PFSK-1 (cell line): Measurements from ENCODE around the gene CLDN6.

Experiments used
- FOXP2 ChIP-seq: optimal IDR thresholded peaks from 2 replicates; pipeline ENCODE3; 2011; ENCODE audit warnings: borderline replicate concordance, control low read depth, inconsistent platforms; ENCODE audit not compliant: insufficient read depth; ENCODE audit errors: extremely low read length, extremely low read depth
- POLR2AphosphoS5 ChIP-seq: IDR thresholded peaks from 2 replicates; pipeline ENCODE4 v1.6.1; 2012; ENCODE audit warnings: low read depth, mild to moderate bottlenecking, control low read depth, low read length, moderate library complexity
- SIN3A ChIP-seq: IDR thresholded peaks from 2 replicates; pipeline ENCODE4 v1.6.1; 2012; ENCODE audit warnings: mild to moderate bottlenecking, low read length, moderate library complexity, borderline replicate concordance; ENCODE audit not compliant: insufficient read depth
- TAF1 ChIP-seq: IDR thresholded peaks from 2 replicates; pipeline ENCODE4 v1.6.1; 2012; ENCODE audit warnings: low read length, control low read depth, borderline replicate concordance; ENCODE audit not compliant: insufficient read depth
- TF ChIP-seq, protein P1 (sequence below), 2 experiments: IDR thresholded peaks; 2 replicates each; pipeline versions ENCODE4 v1.6.1 to v1.8.0; 2011 to 2012; ENCODE audit warnings: low read depth in 2 of 2, low read length in 2 of 2, control low read depth in 1 of 2, inconsistent platforms in 1 of 2, mild to moderate bottlenecking in 1 of 2, moderate library complexity in 1 of 2; ENCODE audit not compliant: insufficient read depth in 1 of 2

The CLDN6 gene

DNA sequence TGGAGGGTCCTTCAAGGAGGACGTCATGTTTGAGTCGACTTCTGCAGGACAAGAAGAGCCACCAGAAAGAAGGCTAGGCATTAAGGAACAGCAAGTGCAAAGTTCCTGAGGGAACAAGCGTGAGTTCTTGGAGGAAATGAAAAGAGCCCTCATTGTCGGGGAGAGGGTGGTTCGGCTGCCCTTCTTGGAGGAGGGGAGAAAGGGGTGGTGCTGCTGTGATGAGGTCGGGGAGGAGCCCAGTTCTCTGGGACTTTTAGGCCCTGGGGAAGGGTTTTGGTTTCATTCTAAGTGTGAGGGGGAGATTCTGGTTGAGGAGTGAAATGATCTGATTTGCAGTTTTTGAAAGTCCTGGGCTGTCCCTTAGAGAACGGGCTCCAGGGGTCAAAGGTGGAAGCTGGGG lies 14.6 kb upstream of the CLDN6 start:
- TF ChIP-seq FOXP2: no peak
- no peak for TF ChIP-seq TAF1
- TF ChIP-seq, protein P1, sequence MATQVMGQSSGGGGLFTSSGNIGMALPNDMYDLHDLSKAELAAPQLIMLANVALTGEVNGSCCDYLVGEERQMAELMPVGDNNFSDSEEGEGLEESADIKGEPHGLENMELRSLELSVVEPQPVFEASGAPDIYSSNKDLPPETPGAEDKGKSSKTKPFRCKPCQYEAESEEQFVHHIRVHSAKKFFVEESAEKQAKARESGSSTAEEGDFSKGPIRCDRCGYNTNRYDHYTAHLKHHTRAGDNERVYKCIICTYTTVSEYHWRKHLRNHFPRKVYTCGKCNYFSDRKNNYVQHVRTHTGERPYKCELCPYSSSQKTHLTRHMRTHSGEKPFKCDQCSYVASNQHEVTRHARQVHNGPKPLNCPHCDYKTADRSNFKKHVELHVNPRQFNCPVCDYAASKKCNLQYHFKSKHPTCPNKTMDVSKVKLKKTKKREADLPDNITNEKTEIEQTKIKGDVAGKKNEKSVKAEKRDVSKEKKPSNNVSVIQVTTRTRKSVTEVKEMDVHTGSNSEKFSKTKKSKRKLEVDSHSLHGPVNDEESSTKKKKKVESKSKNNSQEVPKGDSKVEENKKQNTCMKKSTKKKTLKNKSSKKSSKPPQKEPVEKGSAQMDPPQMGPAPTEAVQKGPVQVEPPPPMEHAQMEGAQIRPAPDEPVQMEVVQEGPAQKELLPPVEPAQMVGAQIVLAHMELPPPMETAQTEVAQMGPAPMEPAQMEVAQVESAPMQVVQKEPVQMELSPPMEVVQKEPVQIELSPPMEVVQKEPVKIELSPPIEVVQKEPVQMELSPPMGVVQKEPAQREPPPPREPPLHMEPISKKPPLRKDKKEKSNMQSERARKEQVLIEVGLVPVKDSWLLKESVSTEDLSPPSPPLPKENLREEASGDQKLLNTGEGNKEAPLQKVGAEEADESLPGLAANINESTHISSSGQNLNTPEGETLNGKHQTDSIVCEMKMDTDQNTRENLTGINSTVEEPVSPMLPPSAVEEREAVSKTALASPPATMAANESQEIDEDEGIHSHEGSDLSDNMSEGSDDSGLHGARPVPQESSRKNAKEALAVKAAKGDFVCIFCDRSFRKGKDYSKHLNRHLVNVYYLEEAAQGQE (IDR thresholded peaks at IDR 0.05; ENCODE audit: insufficient read depth in 1 of 2, low read depth in 2 of 2, low read length in 2 of 2): no peak
- no peak for TF ChIP-seq POLR2AphosphoS5
- TF ChIP-seq SIN3A: no peak

DNA sequence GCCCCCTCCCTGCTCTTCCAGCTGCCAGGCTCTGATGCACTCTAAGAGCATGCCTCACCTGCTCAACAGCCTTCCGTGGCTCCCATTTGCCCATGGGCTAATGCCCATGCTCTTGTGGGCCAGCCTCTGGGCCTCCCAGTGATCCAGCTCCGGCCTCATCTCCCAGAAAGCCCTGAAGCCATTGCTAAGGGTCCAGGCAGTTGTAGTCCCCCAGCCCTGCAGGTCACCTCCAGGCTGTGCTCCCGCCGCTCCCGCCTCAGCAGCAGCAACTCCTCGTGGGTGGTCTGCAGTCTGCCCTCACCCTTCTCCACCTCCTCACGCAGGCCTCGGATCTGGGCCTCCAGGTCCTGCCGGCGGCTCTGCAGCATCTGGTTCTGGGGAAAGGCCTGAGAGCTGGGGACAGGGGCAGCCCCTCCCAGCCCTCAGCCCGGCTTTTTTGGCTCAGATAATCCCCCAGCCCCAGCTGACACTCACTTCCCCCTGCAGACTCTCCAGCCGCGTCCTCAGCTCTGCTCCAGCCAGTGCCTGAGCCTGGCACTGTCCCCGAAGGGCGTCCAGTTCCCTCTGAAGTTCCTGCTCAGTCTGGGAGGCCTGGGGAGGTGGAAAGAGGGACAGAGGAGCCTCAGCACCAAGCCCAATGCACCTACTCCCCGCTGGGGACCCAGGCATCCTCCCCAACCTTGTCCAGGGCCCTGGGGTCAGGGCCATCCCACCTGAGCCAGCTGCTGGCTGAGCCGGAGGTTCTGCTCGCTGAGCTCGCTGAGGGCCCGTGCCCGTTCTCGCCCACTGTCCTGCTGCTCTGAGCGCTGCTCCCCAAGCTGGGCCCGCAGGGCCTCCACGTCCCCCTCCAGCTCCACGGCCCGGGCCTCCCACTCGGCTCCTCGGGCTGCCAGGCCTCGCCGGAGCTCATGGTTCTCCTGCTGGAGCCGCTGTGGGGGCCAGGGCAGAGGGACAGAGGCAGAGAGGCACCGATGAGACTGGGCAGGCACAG lies 12.5 kb upstream of the CLDN6 start:
- TF ChIP-seq SIN3A (no peak), POLR2AphosphoS5 (no peak), TAF1 (no peak), FOXP2 (no peak)
- TF ChIP-seq, protein P1 (IDR thresholded peaks at IDR 0.05; ENCODE audit: insufficient read depth in 1 of 2, low read depth in 2 of 2, low read length in 2 of 2): no peak

DNA sequence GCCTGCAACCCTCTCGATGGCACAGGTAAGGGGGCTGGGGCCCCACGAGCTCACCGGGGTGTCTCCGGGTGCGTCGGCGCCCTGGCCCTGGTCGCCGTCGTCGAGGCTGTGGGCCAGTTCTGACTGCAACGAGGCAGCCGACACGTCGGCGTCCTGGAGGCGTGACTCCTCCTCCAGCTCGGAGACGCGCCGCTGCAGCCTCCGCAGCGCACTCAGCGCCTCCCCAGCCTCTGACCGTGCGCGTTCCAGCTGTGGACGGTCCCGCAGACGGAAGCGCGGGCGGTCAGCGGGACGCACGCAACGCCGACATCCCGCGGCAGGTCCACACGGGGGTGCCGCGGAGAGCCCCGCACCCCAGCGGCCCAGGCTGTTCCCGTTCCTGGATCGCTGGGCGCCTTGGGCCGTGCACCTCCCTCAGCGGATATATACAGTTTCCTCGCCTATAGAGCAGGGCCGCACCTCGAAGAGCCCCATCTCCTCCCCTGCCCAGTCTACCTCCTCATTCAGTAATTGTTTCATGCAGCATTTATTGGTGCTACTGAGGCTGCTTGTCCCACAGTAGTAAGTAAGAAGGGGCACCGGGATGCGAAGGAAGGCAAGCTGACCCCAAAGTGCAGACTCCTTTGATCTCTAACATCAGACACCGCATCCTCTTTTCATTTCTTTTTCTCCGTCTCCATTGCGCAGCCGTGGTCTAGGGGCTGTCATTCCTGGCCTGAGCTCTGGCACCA lies 11.7 kb upstream of the CLDN6 start:
- TF ChIP-seq, protein P1 (IDR thresholded peaks at IDR 0.05; ENCODE audit: insufficient read depth in 1 of 2, low read depth in 2 of 2, low read length in 2 of 2): no peak
- TF ChIP-seq TAF1: no peak
- TF ChIP-seq POLR2AphosphoS5: no peak
- TF ChIP-seq FOXP2: no peak
- TF ChIP-seq SIN3A: no peak

DNA sequence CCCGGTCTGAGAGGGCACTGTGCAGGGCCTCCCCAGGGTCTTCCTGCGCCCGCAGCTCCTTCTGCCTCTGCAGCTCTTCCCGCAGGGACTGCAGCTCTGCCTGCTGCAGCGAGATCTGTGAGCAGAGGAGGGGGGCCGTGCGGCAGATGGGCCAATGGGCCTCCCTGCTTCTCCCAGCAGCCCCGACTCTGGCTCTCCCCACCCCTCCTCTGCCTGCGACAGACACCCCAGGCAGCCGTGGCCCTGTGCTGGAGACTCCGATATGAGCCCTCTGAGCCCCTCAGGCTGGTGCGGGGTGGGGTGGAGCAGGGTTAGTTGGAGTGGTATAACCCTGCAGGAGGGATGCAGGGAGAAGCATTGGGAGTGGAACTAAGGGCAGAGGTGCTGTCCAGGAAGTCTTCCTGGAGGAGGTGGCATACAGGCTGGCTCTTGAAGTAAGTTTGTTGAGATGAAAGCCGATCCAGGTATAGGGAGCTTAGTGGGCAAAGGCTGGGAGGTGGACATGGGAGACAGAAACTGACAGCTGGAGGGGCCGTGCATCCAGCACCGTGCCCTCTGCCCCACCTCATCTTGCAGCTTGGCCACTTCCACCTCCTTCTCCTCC lies 10.8 kb upstream of the CLDN6 start:
- TF ChIP-seq SIN3A (no peak), TAF1 (no peak), FOXP2 (no peak), POLR2AphosphoS5 (no peak)
- TF ChIP-seq, protein P1 (IDR thresholded peaks at IDR 0.05; ENCODE audit: insufficient read depth in 1 of 2, low read depth in 2 of 2, low read length in 2 of 2): no peak
